Naive thymus-derived CD4-positive, alpha-beta T cell (primary cell): ENCODE measurements around the gene CIP2A. TPM values are rescaled to one million over a fixed set of nuclear protein-coding genes. Genes with fewer than 3 reads are reported as not detected.
A peak's percentile ranks its signal among the peaks of the same experiment; 100 is the strongest.

Source experiments
- ATAC-seq: fragments of 150-1000 bp; cut with Tn5 transposase; 2 replicates; pipeline ENCODE4 v1.10.0; 2021; ENCODE audit warnings: mild to moderate bottlenecking, moderate library complexity
- CTCF ChIA-PET: fragments of 350-600 bp; sonication (Branson Sonifier 250); formaldehyde crosslinking; loops from one replicate; lab custom pipeline; 2021; ENCODE audit warnings: antibody characterized with exemption; lab: Charles Lee
- POLR2A ChIA-PET: fragments of 350-600 bp; sonication (Branson Sonifier 250); formaldehyde crosslinking; loops from one replicate; lab custom pipeline; 2021; ENCODE audit warnings: antibody characterized with exemption, inconsistent platforms; lab: Charles Lee
- DNase-seq, 9 donors: peaks; one replicate each; pipeline versions ENCODE4 v3.0.0 to v3.0.0-alpha.2; 2020 to 2022; ENCODE audit warnings: mixed read lengths in 1 of 9
- H3K27ac ChIP-seq: one replicate; pipeline ENCODE4 v1.7.0; 2013; ENCODE audit warnings: mild to moderate bottlenecking, low read depth, low read length, moderate library complexity
- H3K27me3 ChIP-seq, 2 donors: one replicate each; pipeline ENCODE4 v1.7.0; 2013; ENCODE audit warnings: low read length in 2 of 2, mild to moderate bottlenecking in 2 of 2, moderate library complexity in 2 of 2; ENCODE audit not compliant: control insufficient read depth in 2 of 2, insufficient read depth in 2 of 2
- H3K36me3 ChIP-seq, 3 experiments: 1 replicate in 2 of 3; 2 replicates in 1 of 3; pipeline ENCODE4 v1.7.0; 2013; ENCODE audit warnings: low read length in 3 of 3, mild to moderate bottlenecking in 3 of 3, moderate library complexity in 1 of 3; ENCODE audit not compliant: insufficient read depth in 3 of 3, control insufficient read depth in 2 of 3
- H3K4me1 ChIP-seq, 2 donors: one replicate each; pipeline ENCODE4 v1.7.0; 2013; ENCODE audit warnings: low read length in 2 of 2, mild to moderate bottlenecking in 2 of 2, moderate library complexity in 1 of 2; ENCODE audit not compliant: control insufficient read depth in 2 of 2, insufficient read depth in 2 of 2
- H3K4me3 ChIP-seq: 2 replicates; pipeline ENCODE4 v1.7.0; 2013; ENCODE audit warnings: mild to moderate bottlenecking, low read length
- H3K9me3 ChIP-seq, 3 experiments: 1 replicate in 2 of 3; 2 replicates in 1 of 3; pipeline ENCODE4 v1.7.0; 2013; ENCODE audit warnings: low read length in 3 of 3; ENCODE audit not compliant: control insufficient read depth in 2 of 3
- H3K27ac Mint-ChIP-seq, 9 donors: one replicate each; pipeline ENCODE4 v1.8.0; 2020 to 2022; ENCODE audit warnings: mixed read lengths in 9 of 9, mild to moderate bottlenecking in 8 of 9, moderate library complexity in 5 of 9, inconsistent platforms in 2 of 9
- H3K27me3 Mint-ChIP-seq, 5 donors: one replicate each; pipeline ENCODE4 v1.8.0; 2021 to 2022; ENCODE audit warnings: mixed read lengths in 5 of 5, mild to moderate bottlenecking in 1 of 5
- H3K36me3 Mint-ChIP-seq, 5 donors: one replicate each; pipeline ENCODE4 v1.8.0; 2020 to 2022; ENCODE audit warnings: mixed read lengths in 5 of 5, mild to moderate bottlenecking in 3 of 5, inconsistent platforms in 1 of 5
- H3K4me1 Mint-ChIP-seq, 7 donors: one replicate each; pipeline ENCODE4 v1.8.0; 2020 to 2022; ENCODE audit warnings: mixed read lengths in 7 of 7, mild to moderate bottlenecking in 3 of 7, inconsistent platforms in 1 of 7
- H3K4me3 Mint-ChIP-seq, 10 donors: one replicate each; pipeline ENCODE4 v1.8.0; 2020 to 2022; ENCODE audit warnings: mild to moderate bottlenecking in 10 of 10, mixed read lengths in 10 of 10, moderate library complexity in 6 of 10, inconsistent platforms in 2 of 10
- H3K9me3 Mint-ChIP-seq, 11 donors: one replicate each; pipeline ENCODE4 v1.8.0; 2020 to 2022; ENCODE audit warnings: mixed read lengths in 11 of 11, mild to moderate bottlenecking in 4 of 11, inconsistent platforms in 1 of 11, moderate library complexity in 1 of 11
- intact Hi-C, 2 donors: fragments of 100-400 bp; cut with micrococcal nuclease; formaldehyde crosslinking; loops; one replicate each; pipeline ENCODE4 v1.15.1; 2023
- polyA plus RNA-seq, 2 donors: library from polyadenylated mRNA; unstranded; fragments of 300-500 nt; fragmentation: Illumina TruSeq; gene quantifications; one replicate each; pipeline ENCODE4 v1.2.3, GENCODE V29; 2021
- total RNA-seq, 6 experiments: library from RNA in 5 of 6; stranded (reverse) in 5 of 6; gene quantifications; 1 replicate in 5 of 6; 2 replicates in 1 of 6; pipeline ENCODE4 v1.2.3 and lab custom pipeline; 2021 to 2026

Gene CIP2A
- total and polyA plus RNA-seq, 7 experiments from 2014 or later, result 1.7 to 44.2 (median 4.1) TPM

DNA sequence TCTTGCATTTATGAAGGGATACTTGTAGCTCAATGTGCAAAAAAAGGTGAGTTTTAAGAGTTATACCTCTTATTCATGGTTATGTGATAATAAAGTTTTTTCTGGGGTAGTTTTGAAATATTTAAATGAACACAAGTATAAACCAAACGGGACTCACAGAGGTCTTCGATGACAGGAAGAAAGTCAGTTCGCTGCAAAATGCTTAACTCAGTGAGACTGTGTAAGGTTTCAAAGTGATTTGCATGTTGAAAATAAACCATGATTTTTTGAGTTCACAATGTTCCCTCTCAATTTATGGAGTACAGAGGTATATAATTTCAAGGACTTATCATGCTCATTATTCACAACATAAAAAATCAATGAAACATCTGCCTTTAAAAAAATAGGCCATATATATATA is 42.5 kb downstream of the CIP2A start:
- peaks cover 0 to 5% (median 0%) of the 10 kb centered on the region in 11 donors for H3K9me3 Mint-ChIP-seq
- DNase-seq (no peak), ATAC-seq (no peak)
- Histone ChIP-seq H3K9me3 (no peaks in the 10 kb centered on the region), H3K36me3 (no peaks in the 10 kb centered on the region), H3K27me3 (no peaks in the 10 kb centered on the region), H3K27ac (no peak overlapping the region), H3K4me3 (peak overlapping the region; percentile 19), H3K4me1 (no peaks in the 10 kb centered on the region)
- peaks cover 0 to 9% (median 8%) of the 10 kb centered on the region in 7 donors for H3K4me1 Mint-ChIP-seq
- intact Hi-C loops, result no loop called here
- no peaks in the 10 kb centered on the region for H3K27me3 Mint-ChIP-seq
- peaks cover 0 to 33% (median 8%) of the 10 kb centered on the region in 5 donors for H3K36me3 Mint-ChIP-seq
- ChIA-PET CTCF (no interaction called here), POLR2A (interaction anchor here (0.6 kb wide), 1 partner anchor 218 kb away, joined by 3 read pairs; no protein-coding TSS in a partner anchor)
- no peak overlapping the region for H3K27ac Mint-ChIP-seq
- H3K4me3 Mint-ChIP-seq, result peak overlapping the region in 5 of 10 donors; percentile 10 to 39 (median 20)

DNA sequence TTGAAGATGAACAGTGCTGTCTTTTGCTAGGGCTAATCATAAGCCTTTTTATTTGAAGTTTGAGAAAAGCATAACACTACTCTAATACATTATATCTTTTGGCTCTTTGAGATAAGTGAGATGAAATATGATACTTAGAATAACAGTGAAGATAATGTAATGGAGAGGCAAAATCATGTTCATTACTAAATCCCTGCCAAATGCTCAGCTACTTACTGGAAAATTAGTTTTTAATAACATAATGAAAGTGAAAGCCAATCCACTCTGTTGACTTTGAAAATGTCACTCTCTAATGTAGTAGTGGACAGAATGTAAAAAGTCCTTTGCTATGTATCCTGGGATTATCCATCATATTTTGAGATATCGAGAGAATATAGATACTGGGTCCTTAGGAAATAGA is 43.0 kb downstream of the CIP2A start:
- Histone ChIP-seq H3K36me3 (no peaks in the 10 kb centered on the region), H3K4me3 (peak overlapping the region; percentile 19), H3K9me3 (no peaks in the 10 kb centered on the region), H3K27ac (no peak overlapping the region), H3K4me1 (no peaks in the 10 kb centered on the region), H3K27me3 (no peaks in the 10 kb centered on the region)
- Mint-ChIP-seq H3K9me3 (peaks cover 0 to 5% (median 0%) of the 10 kb centered on the region in 11 donors), H3K27ac (peak overlapping the region in 1 of 9 donors; percentile 14), H3K4me3 (peak overlapping the region in 6 of 10 donors; percentile 10 to 39 (median 18)), H3K36me3 (peaks cover 0 to 31% (median 8%) of the 10 kb centered on the region in 5 donors), H3K4me1 (peaks cover 0 to 9% (median 8%) of the 10 kb centered on the region in 7 donors), H3K27me3 (no peaks in the 10 kb centered on the region)
- CTCF ChIA-PET, result no interaction called here
- POLR2A ChIA-PET, result no interaction called here
- DNase-seq (no peak), ATAC-seq (no peak)
- intact Hi-C loops, result no loop called here

DNA sequence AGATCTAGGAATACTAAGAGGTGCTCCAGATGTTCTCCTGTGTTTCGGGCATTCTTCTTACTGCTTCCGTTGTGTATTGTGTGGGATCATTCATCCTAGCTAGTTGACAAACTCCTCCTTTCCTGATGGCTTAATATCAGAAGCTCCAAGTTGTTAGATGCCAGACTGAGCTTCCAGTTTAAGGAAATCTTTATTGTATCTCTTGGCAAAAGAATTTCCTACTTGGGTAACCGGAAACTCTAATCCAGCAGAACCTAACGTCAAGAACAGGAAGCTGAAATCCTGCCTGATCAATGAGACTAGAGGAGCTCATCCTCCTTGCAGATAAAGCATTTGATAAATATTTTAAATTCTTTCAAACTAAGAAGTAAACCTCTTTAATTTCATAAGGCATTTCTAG is 51.2 kb downstream of the CIP2A start:
- Histone ChIP-seq H3K27me3 (no peaks in the 10 kb centered on the region), H3K9me3 (no peaks in the 10 kb centered on the region), H3K4me1 (no peaks in the 10 kb centered on the region), H3K27ac (no peak overlapping the region), H3K4me3 (no peak overlapping the region), H3K36me3 (no peaks in the 10 kb centered on the region)
- Mint-ChIP-seq H3K9me3 (peaks cover 0 to 1% (median 0%) of the 10 kb centered on the region in 11 donors), H3K4me1 (no peaks in the 10 kb centered on the region), H3K36me3 (peaks cover 0 to 5% (median under 1%) of the 10 kb centered on the region in 5 donors), H3K27me3 (peaks cover 0 to 6% (median 0%) of the 10 kb centered on the region in 5 donors), H3K27ac (no peak overlapping the region), H3K4me3 (no peak overlapping the region)
- no peak for ATAC-seq
- POLR2A ChIA-PET, result interaction anchor here (1.6 kb wide), 1 partner anchor 51 kb away, joined by 3 read pairs; the partner anchor contains the start of genes CIP2A and DZIP3
- CTCF ChIA-PET, result interaction anchor here (2.4 kb wide), 1 partner anchor 14 kb away, joined by 7 read pairs; no protein-coding TSS in a partner anchor
- intact Hi-C loops, result no loop called here
- DNase-seq, result no peak

DNA sequence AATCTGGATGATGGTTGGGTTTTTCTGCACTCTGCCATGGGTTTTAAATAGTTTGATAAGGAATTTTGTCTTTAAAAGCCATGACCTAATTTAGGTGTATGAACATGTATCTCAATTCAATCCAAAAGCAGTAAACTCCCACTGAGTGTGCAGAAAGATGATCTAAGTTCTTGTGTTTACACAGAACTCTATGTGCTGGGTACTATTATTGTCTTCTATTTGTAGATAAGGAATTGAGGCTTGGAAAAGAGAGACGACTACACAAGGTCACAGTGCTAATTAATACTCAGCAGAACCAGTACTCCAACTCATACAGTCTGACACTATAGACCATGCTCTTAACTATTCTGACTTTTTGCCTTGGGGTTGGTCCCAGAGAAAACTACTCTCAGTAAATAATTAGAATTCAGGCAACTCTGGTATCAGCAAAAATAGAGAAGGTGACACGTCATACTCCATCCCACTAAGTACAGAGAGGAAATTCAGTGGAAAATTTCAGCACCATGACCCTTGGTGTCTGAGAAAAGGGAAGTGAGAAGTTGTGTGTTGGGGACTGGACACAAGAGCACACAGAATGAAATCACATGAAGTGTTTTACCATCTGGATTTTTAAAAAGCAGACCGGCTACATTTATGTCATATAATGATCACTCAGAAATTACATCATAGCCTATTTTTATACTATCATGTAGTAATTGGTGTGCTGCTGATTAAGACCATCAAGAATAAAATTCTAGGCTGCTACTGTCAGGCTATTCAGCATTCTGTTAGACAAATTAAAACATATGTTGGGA is 60.6 kb downstream of the CIP2A start:
- H3K4me1 Mint-ChIP-seq, result no peaks in the 10 kb centered on the region
- Histone ChIP-seq H3K4me3 (no peak overlapping the region), H3K27ac (no peak overlapping the region), H3K9me3 (no peaks in the 10 kb centered on the region), H3K4me1 (no peaks in the 10 kb centered on the region), H3K36me3 (no peaks in the 10 kb centered on the region), H3K27me3 (no peaks in the 10 kb centered on the region)
- H3K4me3 Mint-ChIP-seq, result no peak overlapping the region
- H3K9me3 Mint-ChIP-seq, result peaks cover 0 to 12% (median 2%) of the 10 kb centered on the region in 11 donors
- H3K27ac Mint-ChIP-seq, result no peak overlapping the region
- H3K36me3 Mint-ChIP-seq, result peaks cover 0 to 5% (median 4%) of the 10 kb centered on the region in 5 donors
- intact Hi-C loops, result no loop called here
- CTCF ChIA-PET, result no interaction called here
- DNase-seq (no peak), ATAC-seq (peak; percentile 80)
- H3K27me3 Mint-ChIP-seq, result peaks cover 29 to 41% (median 36%) of the 10 kb centered on the region in 5 donors
- POLR2A ChIA-PET, result no interaction called here

- Histone ChIP-seq H3K36me3 (no peaks in the 10 kb centered on the region), H3K4me1 (no peaks in the 10 kb centered on the region), H3K9me3 (no peaks in the 10 kb centered on the region), H3K27me3 (no peaks in the 10 kb centered on the region), H3K4me3 (no peak overlapping the region), H3K27ac (no peak overlapping the region)
- CTCF ChIA-PET, result no interaction called here
- intact Hi-C loops, result no loop called here
- Mint-ChIP-seq H3K27ac (no peak overlapping the region), H3K27me3 (peaks cover 24 to 41% (median 36%) of the 10 kb centered on the region in 5 donors), H3K4me1 (no peaks in the 10 kb centered on the region), H3K4me3 (no peak overlapping the region), H3K36me3 (peaks cover 0 to 5% (median 4%) of the 10 kb centered on the region in 5 donors), H3K9me3 (peaks cover 0 to 12% (median 2%) of the 10 kb centered on the region in 11 donors)
- POLR2A ChIA-PET, result no interaction called here
- DNase-seq, result no peak
- no peak for ATAC-seq
Observed at GRCh38 chr3:108527817-108528216, 61.4 kb downstream of the CIP2A start.

- H3K9me3 Mint-ChIP-seq, result peaks cover 0 to 6% (median 0%) of the 10 kb centered on the region in 11 donors
- no peaks in the 10 kb centered on the region for H3K27me3 ChIP-seq
- POLR2A ChIA-PET, result no interaction called here
- peaks cover 0 to 4% (median 0%) of the 10 kb centered on the region in 5 donors for H3K36me3 Mint-ChIP-seq
- intact Hi-C loops, result no loop called here
- DNase-seq, result no peak
- CTCF ChIA-PET, result no interaction called here
- peaks cover 22 to 34% (median 32%) of the 10 kb centered on the region in 5 donors for H3K27me3 Mint-ChIP-seq
- H3K4me1 ChIP-seq, result no peaks in the 10 kb centered on the region
- ATAC-seq, result no peak
- H3K4me3 Mint-ChIP-seq, result no peak overlapping the region
- no peaks in the 10 kb centered on the region for H3K9me3 ChIP-seq
- no peak overlapping the region for H3K4me3 ChIP-seq
- H3K36me3 ChIP-seq, result no peaks in the 10 kb centered on the region
- H3K4me1 Mint-ChIP-seq, result no peaks in the 10 kb centered on the region
- no peak overlapping the region for H3K27ac Mint-ChIP-seq
- no peak overlapping the region for H3K27ac ChIP-seq
Observed at GRCh38 chr3:108527109-108527508, 62.1 kb downstream of the CIP2A start.
